AG08395 (cell line): ENCODE results near the gene COL4A4.

ENCODE experiments used
- DNase-seq: peaks from one replicate; pipeline ENCODE4 v3.0.0; 2012; ENCODE audit warnings: mixed read lengths, low spot score

The COL4A4 gene

GRCh38 chr2:227030789-227031188 is 133.2 kb downstream of the COL4A4 start:
- no peak for DNase-seq

GRCh38 chr2:227029426-227030105 is 134.4 kb downstream of the COL4A4 start:
- no peak for DNase-seq

GRCh38 chr2:227025510-227025909 is 138.5 kb downstream of the COL4A4 start:
- no peak for DNase-seq

DNA sequence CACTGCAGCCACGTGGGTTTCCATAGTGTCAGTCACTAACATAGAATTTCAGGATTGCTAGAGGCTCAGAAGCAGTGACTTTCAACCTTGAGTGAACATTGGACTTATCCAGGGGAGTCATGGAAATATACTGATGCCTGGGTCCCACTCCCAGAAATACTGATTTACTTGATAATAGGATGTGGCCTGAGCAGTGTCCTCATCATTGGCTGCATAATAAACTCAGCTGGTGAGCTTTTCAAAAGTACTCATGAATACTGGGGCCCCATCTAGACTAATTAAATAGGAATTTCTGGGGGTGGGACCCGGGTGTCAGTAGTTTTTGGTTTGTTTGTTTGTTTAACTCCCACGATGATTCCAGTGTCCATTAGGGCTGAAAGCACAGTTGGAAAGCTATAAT is 141.4 kb downstream of the COL4A4 start:
- DNase-seq, result no peak

GRCh38 chr2:227020416-227020815 is 143.6 kb downstream of the COL4A4 start:
- DNase-seq, result no peak

DNA sequence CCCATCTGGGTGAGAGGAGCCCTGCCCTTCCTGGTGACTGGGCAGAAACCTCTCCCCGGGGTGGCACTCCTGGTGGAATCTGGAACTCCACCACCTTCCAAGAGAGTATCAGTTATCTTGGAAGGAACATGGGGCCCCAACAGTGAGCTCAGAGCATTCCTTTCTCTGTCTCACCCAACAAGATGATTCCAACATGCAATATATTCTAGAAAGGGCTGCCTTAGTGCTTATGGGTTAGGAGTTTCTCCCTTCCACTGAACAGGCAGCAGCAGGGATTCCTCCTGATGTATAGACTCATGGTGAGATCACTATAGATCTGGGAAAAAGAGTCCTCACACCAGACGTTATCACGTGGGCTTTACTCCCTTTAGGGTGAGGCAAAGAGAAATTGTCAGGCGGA is 147.1 kb downstream of the COL4A4 start:
- no peak for DNase-seq

DNA sequence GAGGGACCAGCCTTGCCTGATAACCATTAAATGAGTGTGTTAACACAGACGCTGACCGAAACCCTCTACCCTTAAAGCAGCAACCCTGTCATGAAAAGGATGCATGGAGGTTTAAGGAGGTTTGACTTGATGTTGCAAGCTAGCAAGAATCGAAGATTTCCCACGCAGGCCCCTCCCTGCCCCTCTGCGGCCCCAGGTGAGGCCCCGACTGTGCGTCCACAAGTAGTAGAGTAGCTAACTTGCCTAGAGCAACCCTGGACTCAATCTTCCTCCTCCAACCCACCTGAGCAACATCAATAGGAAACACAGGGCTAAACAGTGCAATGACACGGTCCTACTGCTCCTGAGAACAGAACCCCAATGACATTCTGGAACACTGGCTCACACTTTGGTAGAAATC is 150.1 kb downstream of the COL4A4 start:
- DNase-seq, result no peak

DNA sequence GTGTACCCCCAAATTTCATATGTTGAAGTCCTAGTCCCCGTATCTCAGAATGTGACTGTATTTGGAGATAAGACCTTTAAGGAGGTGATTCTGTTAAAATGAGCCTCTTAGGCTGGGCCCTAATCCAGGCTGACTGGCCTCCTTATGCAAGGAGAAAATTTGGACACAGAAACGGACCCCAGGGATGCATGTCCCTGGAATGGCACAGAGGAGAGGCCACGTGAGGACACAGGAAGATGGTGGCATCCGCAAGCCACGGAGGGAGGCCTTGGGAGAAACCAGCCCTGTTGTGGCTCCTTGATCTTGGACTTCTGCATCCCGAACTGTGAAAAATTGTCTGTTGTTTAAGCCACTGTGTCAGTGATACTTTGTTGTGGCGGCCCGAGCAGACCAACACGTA is 150.7 kb downstream of the COL4A4 start:
- DNase-seq, result no peak

GRCh38 chr2:227010433-227010832 is 153.6 kb downstream of the COL4A4 start:
- no peak for DNase-seq

DNA sequence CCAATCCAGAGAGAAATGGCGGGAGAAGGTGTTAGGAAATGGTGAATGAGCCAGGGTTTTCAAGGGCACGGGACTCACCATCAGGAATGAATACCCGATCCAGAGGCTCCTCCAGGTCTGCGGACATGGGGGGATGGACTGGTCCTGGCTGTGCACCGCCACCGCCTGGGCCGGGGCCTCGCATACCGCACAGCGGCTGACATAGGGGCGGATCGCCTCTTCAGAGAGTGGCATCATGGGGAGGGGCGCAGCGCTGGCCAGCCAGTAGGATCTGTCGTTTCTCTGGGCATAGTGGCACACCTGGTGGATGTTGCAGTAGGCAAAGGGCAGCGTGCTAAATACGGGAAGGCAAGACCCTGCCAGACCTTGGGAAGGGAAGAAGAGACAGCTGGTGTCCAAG is 156.1 kb downstream of the COL4A4 start:
- DNase-seq, result no peak

GRCh38 chr2:227007148-227007547 is 156.9 kb downstream of the COL4A4 start:
- no peak for DNase-seq

GRCh38 chr2:227006189-227006897 is 157.7 kb downstream of the COL4A4 start:
- DNase-seq, result no peak

DNA sequence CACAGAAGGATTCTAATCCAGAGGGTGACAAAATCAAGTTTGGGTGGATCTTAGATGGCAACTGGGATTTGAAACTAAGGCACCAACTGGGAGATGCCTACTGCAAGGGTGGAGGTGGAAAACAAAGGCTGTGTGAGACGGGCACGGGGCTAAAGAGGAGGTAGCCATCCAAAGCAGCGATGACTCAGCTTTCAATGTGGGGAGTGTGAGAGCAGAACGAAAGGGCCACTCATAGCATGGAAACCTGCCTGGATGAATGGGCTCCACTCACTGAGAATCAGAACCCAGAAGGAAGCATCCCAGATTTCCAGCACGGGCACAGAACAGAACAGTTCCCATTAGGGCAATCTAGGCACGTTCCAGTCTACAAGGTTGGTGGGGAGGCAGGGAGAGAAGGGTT is 159.5 kb downstream of the COL4A4 start:
- DNase-seq, result no peak

GRCh38 chr2:227000123-227000522 is 163.9 kb downstream of the COL4A4 start:
- no peak for DNase-seq

DNA sequence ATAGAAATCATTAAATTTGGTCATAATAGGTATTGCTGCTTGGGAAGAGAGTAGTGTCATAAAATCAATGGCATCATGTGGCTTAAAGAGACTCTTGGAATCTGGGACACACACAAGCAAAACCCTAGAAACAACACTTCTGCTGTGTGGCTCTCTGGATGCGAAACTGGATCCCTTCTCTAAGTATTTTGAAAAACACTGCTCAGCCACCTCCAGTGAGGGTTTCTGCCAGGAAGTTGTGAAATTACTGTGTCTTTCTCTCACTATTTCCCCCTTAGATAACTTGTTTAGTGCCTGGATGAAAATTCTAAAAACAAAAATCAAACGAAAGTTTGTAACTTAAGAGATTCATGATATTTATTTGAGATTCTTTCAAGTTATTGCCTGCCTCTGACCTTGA is 164.3 kb downstream of the COL4A4 start:
- no peak for DNase-seq

DNA sequence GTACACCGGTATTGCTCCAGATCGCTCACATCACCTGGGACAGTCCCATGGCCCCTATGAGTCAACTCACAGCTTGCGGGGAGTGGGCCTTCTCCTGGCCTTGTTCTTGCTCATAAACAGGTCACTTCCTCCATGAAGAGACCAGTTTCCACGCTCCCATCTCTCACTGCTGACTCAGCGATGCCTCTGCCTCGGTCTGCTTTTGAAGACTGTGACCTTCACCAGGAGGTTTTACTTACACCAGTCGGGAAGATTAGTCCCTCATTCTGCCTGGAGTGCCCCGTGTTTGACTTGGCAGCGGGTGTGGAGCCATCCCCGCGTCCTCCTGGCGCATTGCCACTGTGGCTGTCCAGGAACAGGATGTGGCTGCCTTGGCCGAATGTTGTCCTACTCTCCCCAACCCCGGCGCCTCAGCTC is 168.4 kb downstream of the COL4A4 start:
- DNase-seq, result no peak

DNA sequence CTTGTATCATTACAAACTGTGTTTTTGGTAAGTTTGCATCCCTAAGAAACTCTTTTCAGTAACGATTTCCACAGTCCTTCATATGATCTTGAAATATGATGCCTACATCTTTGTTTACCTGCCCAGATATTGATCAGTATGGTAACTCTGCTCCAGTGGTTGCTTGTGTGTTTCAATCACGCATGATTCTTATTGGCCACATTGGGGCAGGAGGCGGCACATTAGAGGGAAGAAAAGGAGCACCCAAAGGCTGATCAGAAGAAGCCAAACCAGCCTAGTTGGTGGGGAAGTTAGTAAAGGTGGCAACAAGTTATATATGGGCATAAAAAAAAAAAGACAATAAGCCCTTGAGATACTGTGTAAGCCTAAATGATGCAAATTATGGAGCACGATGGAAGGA is 169.2 kb downstream of the COL4A4 start:
- no peak for DNase-seq

DNA sequence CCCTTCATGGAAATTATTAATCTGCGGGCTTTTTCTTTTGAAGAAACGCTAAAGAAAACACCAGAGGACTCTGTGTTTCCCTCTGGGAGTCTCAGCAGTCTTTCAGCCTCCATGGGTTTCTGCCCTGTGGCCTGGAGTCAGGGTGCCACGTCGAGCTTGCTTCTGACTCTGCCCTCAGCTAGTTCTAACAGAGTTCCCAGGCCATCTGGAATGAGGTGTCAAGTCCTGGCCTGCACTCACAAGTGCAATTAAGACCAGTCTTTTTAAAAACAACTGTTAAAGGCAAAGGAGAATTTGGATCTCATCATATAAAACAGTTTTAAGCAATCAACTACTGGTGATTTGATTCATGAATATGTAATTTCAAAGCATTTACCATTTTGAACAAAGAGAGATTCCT is 170.8 kb downstream of the COL4A4 start:
- DNase-seq, result no peak

DNA sequence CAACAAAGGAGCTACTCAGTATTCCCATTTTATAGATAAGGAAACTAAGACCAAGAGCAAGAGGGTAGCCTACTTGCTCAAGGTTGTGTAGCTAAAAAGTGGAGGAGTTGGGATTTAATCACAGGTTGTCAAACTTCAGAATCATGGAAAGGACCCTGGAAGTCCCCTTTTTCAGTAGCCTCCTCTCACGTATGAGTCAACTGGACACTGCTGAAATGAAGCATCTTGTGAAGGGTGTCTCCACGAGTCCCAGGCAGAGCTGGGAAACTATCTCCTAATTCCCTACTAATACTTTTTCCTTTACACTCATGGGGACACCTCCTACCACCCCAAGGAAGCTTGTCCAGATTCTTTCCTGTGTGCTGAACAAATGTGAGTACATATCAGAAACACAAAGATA is 172.3 kb downstream of the COL4A4 start:
- DNase-seq, result no peak

GRCh38 chr2:226985583-226985946 is 178.4 kb downstream of the COL4A4 start:
- no peak for DNase-seq

- peak; percentile 82 for DNase-seq
Observed at GRCh38 chr2:226984750-226985582, 179.0 kb downstream of the COL4A4 start.

- no peak for DNase-seq
Observed at GRCh38 chr2:226983895-226984749, 179.9 kb downstream of the COL4A4 start.
